HPDE6-E6E7 (cell line): ENCODE results near the gene HEPN1.
A peak's percentile ranks its signal among the peaks of the same experiment; 100 is the strongest.
"Not testable (repeated sequence)": the region's sequence is repeated elsewhere in the genome, so short reads cannot be mapped to it uniquely, and the experiment has no call there.

ENCODE experiments used
- DNase-seq: peaks from one replicate; pipeline ENCODE4 v3.0.0; 2011; ENCODE audit warnings: missing footprints; ENCODE audit errors: extremely low spot score

Gene HEPN1

DNA sequence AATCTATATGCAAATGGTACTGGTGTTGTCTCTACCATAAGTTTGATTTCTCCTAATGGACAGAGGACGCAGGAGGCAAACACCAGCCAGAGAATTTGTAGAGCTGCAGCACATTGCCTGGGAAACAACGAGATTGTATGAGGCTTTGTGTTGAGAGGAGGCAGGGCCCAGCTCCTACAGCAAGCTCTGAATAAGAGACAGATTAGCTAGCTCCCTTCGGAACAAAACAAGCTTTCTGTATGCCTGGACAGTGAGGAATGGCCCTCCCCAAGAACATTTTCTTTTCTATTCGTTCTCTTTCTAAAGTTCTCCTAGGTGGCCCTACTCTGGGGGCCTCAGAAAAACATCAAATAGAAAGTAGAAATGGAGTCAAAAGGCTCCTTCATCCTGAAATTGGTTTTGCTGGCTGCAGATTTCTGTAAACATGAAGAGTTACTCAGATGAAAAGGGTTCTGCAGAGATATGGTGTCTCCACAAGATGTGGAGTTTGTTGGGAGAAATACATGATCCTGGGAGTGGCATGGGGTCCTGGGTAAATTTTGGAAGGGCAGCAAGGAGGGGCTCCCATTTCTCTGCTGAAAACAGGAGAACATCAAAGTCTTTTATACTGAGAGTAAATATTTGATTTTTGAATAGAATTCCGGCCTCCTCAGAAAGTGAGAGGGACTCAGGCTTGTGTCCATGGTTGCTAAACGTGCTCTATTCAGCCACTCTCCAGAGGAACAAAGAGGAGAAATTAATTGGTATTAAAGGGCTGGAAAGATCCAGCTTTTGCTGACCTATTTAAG lies 23.6 kb downstream of the HEPN1 start:
- no peak for DNase-seq

DNA sequence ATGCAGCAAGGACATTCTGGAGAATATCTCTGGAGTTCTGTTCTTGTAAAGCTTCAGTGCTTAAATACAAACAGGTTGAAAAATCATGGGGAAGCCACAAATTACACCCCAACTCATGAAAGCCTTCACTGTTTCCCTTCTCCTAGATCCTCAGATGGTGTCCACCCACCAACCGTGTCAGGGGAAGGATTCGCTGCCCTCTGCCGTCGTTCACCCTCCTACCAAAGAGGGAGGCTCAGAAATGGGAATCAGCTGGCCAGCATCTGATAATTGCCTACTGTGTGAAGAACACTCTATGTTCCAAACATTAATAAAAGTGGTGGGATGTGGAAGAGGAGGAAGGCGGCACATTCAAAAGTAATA lies 24.2 kb downstream of the HEPN1 start:
- DNase-seq, result no peak

DNA sequence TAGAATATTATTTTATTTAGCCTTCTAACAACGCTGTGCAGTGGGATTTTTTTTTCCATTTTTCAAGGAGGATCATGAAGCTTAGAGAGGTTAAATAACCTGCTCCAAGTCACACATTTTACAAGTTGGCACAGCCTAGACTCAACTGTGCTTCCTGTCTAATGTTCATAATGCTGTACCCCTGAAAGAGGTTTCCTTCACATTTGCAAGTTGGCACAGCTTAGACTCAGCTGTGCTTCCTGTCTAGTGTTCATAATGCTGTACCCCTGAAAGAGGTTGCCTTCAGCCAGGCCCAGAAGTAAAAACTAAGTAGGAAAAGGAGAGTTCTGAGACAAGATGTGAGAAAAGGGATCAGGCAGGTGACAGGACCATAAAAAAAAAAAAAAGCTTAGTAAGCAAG lies 24.7 kb downstream of the HEPN1 start:
- DNase-seq, result no peak

DNA sequence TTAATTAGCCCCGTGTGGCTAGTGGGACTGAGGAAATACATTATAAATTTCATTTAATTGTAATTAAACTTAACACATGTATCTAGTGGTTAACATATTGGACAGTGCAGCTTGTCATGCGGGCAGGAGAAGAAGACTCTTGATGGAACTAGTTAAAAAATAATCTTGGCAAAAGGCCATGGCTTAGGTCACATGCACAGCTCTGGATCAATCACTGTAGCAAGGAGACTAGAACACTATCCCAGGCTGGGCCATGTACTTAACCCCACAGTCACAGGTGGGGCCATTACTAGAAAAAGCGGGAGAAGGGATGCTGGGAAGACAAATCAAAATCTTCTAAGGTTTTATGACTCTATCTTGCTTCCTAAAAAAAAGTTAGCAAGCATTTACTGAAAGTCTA lies 25.5 kb downstream of the HEPN1 start:
- no peak for DNase-seq

DNA sequence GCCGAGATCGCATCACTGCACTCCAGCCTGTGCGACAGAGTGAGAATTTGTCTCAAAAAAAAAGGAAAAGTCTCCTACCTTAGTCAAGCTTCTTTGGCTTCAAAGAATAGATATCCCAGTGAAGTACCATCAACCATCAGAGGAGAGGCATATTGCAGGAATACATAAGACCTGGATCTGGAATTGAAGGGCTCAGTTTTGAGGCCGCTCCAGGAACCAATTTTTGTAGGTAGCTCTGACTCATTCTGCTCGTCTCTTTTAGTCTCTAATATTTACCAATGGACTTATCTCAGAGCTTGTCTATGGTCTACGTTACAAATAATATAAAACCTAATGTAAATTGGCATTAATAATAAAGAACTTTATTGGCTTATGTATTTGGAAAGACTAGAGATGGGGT lies 26.8 kb downstream of the HEPN1 start:
- no peak for DNase-seq

DNA sequence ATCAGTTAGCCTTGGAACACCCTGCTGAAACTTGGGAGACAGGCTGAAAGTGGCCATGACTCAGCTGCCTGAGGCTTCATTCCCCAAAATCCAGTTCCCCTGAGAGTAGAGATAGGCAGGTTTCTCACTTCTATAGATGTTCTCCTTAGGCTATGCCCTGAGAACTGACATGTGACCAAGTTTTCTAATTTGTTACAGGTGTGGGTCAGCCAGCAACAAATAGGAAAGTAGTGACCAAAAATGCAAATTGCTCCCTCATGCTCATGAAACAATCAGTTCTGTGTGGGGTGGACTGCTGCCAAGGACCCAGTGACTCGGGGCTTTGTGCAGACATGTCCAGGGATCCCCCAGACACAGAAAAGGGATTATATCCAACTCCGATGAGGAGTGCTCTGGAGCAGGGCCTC lies 27.7 kb downstream of the HEPN1 start:
- peak; percentile 12 for DNase-seq

DNA sequence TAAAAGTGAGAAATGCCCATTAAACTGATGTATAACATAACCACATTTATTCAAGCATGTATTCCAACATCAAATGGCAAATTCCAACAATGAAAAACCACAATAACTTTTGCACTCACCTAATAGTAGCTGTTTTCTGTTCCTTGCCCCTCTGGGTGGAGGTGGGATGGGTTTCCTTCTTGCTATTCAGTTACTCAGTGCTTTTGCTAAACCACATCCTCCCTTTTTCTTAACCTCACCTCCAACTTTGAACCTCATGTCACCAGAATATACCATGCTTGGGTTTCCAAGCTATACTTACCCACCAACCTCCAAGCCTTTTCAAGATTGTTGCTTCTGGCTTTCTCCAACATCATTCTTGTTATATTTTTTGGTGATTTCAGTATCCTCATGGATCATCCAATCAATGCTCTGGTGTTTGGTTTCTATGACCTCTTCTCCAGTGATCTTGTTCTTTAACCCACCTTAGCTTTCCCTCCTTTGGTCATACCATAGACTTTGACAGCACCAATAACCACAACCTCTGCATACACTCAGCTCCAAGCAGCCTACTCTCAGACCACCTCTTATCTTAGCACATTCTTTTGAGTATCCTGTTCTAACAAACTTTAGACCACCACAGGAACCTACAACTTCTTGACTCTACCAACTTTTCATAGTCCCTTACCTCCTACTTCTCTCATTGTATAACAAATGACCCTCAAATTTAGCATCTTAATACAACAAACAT lies 31.7 kb downstream of the HEPN1 start:
- no peak for DNase-seq

DNA sequence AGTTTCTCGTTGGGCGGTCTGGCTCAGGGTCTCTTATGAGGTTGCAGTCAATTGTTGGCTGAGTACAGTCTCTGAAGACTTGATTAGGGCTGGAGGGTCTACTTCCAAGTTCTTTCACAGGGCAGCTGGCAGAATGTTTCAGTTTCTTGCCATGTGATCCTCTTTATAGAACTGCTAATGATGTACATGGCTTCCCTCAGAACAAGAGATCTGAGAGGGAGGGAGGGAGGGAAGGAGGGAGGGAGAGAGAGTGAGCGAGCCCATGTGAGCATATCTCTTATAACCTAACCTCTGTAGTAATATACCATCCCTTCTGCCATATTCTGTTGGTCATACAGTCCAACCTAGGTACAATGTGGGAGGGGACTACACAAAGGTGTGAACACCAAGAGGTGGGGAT lies 32.3 kb downstream of the HEPN1 start:
- DNase-seq, result no peak

DNA sequence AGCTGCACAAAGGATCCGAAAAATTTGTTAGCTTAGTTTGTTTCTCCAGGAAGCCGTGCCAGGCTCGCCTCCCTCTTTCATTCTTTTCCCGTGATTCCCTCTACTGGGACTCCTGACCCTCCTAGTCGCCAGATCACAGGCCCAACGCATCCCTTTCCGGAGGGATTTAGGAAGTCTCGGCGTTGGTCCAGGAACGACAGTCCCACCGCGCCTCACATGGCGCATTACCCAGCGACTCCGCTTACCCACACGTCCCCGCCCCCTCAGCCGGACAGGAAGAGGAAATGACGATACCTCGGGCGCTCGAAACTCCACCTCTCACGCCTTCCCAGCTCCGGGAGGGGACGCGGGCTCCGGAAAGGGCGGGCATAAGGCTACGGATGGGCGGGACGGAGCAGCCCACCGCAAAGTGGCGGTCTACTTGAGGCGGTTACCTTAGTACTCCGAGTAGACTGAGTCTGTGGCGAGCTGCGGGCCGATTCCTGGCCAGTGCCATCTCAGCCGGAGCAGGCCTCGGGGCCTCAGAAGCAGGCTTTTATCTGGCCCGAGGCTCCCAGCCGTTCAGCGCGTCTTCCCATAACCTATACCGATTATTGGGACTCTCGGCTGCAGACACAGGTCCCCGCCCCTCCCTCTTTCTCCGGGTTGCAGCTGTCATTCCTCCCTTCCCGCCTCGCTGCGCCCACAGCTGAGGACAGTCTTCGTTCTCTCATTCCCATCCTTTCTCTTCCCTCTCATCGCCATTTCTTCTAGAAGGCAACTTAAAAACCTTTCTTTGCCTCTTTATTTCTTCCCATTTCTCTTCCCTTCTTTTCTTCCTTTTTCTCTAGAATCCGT lies 34.9 kb downstream of the HEPN1 start, which contains the start of gene CCDC15:
Gene CCDC15, plus strand, starts transcription at position 450 of the 837 bp plus-strand sequence. CDS start 531 bp downstream, outside the sequence.
- peak; percentile 92 for DNase-seq

DNA sequence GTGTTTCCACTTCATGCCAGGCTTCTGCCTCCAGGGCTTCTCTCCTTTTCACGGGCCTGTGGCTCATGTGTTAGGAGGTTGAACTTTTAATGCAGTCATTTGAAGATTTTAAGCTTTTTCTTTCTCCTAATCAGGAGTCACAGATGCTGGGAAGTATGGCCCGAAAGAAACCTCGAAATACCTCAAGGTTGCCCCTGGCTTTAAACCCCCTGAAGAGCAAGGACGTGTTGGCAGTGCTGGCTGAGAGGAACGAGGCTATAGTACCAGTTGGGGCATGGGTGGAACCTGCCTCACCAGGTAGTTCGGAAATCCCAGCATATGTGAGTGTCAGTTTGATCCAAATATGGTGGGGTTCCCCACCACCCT lies 35.5 kb downstream of the HEPN1 start:
- DNase-seq, result no peak

DNA sequence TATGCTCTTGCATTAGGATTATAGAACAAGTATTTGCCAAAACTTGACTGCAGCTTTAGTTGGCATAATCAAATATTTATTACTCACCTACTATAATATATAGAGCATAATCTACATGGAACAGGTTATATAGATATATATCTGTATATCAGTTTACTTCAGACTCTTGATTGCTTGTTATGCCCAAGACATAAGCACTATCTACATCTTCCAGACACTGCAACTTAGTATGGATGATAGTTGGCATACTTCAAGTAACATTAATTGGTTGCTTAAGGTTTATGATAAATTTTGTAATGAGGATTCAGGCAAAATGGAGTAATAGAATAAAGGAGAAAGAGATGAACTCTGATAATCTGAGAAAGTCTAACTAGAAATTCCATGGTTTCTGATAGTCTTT lies 36.0 kb downstream of the HEPN1 start:
- no peak for DNase-seq

DNA sequence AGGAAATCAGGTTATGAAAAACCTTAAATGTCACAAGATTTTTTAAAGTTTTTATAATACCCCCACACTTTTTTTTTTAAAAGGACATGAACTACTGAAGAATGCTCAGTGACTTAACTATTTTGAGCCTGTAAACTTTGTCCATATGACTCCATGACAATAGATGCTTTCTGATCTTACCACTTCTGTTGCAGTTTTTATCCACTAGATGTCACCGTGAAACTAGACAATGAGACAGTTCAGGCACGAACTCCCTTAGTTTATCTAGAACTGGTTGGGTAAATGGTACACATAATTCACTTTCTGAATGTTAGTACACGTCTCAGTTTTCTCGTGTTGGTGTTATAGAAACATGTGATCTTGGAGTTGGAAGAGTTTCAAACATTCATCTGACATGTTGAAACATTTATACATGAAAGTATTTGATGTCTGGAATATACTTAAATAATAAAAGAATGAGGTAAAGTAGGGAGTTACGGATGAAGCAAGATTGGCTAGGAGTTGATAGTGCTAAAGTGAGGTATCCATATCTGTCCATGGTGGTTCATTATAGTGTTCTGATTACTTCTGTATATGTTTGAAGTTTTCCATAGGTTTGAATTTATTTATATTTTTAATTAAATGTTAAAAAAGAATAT lies 43.0 kb downstream of the HEPN1 start:
- DNase-seq, result peak; percentile 68

DNA sequence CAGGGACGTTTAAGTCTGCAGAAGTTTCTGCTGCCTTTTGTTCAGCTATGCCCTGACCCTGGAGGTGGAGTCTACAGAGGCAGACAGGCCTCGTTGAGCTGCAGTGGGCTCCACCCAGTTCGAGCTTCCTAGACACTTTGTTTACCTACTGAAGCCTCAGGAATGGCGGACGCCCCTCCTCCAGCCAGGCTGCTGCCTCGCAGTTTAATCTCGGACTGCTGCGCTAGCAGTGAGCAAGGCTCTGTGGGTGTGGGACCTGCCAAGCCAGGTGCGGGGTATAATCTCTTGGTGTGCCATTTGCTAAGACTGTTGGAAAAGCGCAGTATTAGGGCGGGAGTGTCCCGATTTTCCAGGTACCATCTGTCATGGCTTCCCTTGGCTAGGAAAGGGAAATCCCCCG lies 49.1 kb downstream of the HEPN1 start:
- DNase-seq, result not testable (repeated sequence)
